GM18502 (cell line): ENCODE results near the gene TTLL13.

ENCODE experiments used
- ATAC-seq: cut with Tn5 transposase; IDR thresholded peaks from one replicate; pipeline ENCODE4 v1.9.1; 2021; ENCODE audit warnings: mild to moderate bottlenecking; ENCODE audit not compliant: unreplicated experiment, poor library complexity

The TTLL13 gene

GRCh38 chr15:90249203-90249863 lies at the start of gene TTLL13:
TSS of gene TTLL13 (plus strand) at chr15:90249556. CDS start at chr15:90250631, 1,075 bp downstream.
- ATAC-seq = peak; percentile 68

GRCh38 chr15:90200534-90201129 lies 48.7 kb upstream of the TTLL13 start:
- ATAC-seq = no peak

- peak; percentile 85 for ATAC-seq
Measured at GRCh38 chr15:90201130-90201943, 48.0 kb upstream of the TTLL13 start, which contains the start of gene SEMA4B. TSS of gene SEMA4B (plus strand) at chr15:90201330. CDS start at chr15:90201579, 249 bp downstream.

- ATAC-seq = no peak
Measured at GRCh38 chr15:90201944-90202375, 47.4 kb upstream of the TTLL13 start.

GRCh38 chr15:90202929-90203328 lies 46.4 kb upstream of the TTLL13 start:
- no peak for ATAC-seq

GRCh38 chr15:90203473-90203872 lies 45.9 kb upstream of the TTLL13 start:
- no peak for ATAC-seq

- ATAC-seq = no peak
Measured at GRCh38 chr15:90203922-90204321, 45.4 kb upstream of the TTLL13 start.

- ATAC-seq = no peak
Measured at GRCh38 chr15:90205050-90205848, 44.1 kb upstream of the TTLL13 start.

GRCh38 chr15:90205886-90206285 lies 43.5 kb upstream of the TTLL13 start:
- no peak for ATAC-seq

- ATAC-seq = no peak
Measured at GRCh38 chr15:90207252-90207651, 42.1 kb upstream of the TTLL13 start.

GRCh38 chr15:90208356-90208755 lies 41.0 kb upstream of the TTLL13 start:
- ATAC-seq = no peak

GRCh38 chr15:90209591-90209990 lies 39.8 kb upstream of the TTLL13 start:
- peak; percentile 67 for ATAC-seq

- no peak for ATAC-seq
Measured at GRCh38 chr15:90210593-90210992, 38.8 kb upstream of the TTLL13 start.

- ATAC-seq = no peak
Measured at GRCh38 chr15:90211009-90211408, 38.3 kb upstream of the TTLL13 start.

GRCh38 chr15:90211440-90212143 lies 37.8 kb upstream of the TTLL13 start:
- ATAC-seq = no peak

GRCh38 chr15:90212221-90213098 lies 36.9 kb upstream of the TTLL13 start:
- ATAC-seq = no peak

- no peak for ATAC-seq
Measured at GRCh38 chr15:90213122-90213817, 36.1 kb upstream of the TTLL13 start.

- no peak for ATAC-seq
Measured at GRCh38 chr15:90213818-90214204, 35.5 kb upstream of the TTLL13 start.
